GM04504 (cell line): Measurements from ENCODE around the gene ANAPC16.
"Not testable (repeated sequence)": the region's sequence is repeated elsewhere in the genome, so short reads cannot be mapped to it uniquely, and the experiment has no call there.

ENCODE experiments used
- DNase-seq: peaks from one replicate; pipeline ENCODE4 v3.0.0-alpha.2; 2012; ENCODE audit warnings: low read depth

Gene ANAPC16

DNA sequence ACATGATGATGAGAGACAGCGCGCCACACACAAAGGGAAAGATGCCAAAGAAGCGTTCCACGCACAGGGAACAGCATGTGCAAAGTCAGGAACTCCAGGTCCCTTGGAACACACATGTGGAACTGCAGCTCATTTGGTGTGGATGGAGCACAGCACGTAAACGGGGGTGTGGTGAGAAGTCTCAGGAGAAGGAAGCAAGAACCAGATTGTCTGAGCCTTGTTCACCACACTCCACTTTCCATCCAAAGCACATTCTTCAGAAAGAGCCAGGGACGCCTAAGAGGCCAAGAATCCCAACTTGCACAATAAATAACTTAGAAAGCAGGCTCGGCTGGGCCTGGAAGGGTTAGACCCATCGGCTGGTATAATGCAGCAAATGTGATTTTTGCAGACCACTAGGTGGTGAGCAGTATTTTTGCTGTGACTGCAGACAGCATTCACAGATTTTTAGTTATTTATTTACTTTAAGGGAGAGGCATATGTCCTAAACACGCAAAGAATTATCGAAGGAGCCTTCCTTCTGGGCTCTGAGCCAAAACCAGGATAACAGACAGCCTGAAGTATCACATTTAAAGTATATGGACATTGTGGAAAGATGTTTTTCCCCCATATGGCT, 28.1 kb downstream of the ANAPC16 start:
- DNase-seq, result peak; percentile 83

DNA sequence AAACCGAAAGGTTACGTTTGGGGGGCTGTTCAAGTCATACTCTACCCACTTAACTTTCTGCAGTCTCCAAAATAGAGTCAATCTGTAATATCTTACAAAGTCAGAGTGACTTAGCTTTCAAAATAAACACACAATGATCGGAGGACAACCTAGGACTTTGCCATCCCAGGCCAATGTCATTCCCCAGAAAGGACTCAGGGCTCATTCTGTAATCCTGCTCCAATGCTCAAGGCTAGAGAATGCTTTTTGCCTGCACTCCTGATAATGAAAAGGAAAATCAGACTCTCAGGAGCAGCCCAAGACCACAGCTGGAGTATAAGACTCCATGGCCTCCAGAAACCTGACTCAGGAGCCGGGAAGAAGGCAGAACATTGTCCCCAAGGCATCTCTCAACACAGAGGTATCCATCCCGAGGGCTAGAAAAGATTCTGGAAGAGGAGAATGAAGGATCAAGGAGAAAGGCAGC, 28.8 kb downstream of the ANAPC16 start:
- no peak for DNase-seq

DNA sequence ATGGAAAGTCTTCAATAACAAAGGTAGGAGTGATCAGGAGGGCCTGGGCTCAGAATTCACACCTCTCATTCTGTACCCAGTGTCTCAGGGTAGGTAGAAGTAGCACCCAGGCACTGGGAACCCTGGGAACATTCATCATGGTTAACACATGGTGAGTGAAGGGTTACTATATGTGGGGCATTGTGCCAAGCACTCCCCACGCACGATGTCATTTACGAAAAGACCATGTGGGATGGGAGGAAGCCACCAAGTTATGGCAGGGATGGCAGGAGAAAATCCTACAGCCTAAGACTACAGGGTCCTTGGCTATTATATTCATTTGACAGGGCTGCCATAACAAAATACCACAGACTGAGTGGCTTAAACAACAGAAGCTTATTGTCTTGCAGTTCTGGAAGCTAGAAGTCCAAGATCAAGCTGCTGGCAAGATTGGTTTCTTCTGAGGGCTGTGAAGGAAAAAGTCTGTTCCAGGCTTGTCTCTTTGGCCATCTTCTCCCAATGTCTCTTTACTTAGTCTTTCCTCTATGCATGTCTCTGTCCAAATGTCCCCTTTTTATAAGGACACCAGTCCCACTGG, 30.2 kb downstream of the ANAPC16 start:
- no peak for DNase-seq

DNA sequence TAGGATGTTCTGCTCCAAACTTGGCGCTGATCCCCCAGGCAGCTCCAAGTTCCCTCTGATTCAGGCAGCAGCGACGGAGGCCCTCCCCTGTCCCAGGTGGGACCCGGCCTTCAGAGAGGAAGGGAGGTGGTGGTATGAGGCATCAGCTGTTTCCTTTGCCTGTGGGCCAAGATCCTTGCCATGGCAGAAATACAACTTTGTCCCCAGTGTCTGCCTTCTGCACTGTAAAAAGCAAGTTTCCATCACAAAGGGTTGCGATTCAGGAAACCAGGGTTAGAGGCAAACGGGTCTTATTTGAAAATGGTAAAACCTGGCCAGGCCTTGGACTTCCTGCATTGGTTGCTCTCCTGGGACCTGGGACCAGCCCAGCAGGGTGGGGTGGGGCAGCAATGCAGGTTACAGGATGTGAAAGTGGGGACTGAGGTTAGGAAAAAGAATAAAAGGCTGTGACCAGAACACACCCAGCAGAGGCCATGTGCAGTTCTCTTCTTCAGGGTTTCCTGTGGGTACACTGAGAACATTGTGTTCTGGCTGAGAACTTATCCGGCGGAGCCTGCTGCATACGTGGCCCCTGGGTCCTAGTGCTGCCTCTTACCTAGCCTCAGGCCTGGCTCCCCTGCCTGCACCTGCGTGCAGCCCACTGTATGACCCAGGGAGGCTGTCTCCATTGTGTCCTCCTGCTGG, 32.8 kb downstream of the ANAPC16 start:
- DNase-seq, result no peak

DNA sequence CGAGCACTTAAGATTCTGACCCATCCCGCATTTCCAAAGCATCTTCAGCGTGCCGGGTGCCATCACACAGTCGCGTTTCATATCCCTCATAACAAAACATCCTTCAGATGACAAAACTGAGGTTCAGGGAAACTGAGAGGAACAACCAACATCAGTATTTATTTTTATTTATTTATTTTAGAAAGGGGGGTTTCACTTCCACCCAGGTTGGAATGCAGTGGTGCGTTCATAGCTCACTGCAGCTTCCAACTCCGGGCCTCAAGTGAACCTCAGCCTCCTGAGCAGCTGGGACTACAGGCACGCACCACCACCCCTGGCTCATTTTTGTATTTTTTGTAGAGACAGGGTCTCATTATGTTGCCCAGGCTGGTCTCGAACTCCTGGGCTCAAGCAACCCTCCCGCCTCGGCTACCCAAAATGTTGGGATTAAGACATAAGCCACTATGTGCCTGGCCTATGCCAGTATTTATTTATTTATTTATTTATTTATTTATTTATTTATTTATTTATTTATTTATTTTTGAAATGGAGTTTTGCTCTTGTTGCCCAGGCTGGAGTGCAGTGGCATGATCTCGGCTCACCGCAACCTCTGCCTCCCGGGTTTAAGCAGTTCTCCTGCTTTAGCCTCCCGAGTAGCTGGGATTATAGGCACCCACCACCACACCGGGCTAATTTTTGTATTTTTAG, 33.5 kb downstream of the ANAPC16 start:
- not testable (repeated sequence) for DNase-seq

DNA sequence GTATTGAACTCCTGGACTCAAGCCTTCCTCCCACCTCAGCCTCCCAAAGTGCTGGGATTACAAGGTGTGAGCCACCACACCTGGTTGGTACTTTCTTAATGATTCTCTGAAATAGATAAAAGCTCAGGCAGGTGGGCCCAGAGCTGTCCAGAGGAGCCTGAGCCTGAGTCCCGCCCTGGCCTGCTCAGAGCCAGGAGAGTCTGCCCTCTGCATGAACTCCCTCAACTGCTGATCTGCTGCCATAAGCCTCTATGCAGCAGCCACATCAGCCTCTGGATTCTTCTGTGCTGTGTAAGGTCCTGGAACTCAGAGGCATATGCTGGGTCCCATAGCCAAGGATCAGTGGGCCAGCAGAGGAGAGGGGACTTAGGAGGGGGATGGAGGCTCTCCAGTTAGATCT, 34.9 kb downstream of the ANAPC16 start:
- peak; percentile 72 for DNase-seq

DNA sequence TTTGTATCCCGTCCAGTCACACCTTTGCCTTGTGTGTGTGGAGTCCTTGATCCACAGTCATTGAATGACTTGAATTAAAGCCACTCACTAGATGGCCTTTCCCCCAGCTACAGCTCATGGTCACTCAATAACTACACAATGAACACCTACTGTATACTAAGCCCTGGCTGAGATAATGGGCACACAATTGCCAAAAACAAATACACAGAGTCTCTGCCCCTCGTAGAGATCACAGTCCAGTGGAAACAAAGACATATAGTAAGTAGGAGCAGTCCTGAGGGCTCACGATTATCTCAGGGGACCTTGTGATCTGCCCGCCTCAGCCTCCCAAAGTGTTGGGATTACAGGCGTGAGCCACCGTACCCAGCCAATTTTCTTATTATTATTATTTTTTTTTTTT, 35.8 kb downstream of the ANAPC16 start:
- no peak for DNase-seq

DNA sequence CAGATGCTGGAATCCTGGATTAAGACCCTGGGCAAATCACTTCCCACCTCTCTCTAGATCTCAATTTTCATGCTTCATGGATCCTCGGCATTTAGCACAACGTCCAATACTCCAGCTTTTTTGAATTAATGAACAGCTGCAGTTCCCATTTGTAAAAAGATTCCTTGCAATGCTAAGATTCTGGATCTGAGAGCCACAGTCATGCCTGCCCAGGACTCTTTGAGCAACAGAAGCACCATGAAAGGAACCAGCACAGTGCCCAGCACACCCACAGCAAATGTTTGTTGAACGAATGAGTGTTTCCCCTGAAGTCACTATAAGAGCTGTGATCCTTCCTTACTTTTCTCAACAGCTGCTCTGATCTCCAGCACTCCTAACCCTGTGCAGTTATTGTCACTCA, 37.2 kb downstream of the ANAPC16 start:
- no peak for DNase-seq

DNA sequence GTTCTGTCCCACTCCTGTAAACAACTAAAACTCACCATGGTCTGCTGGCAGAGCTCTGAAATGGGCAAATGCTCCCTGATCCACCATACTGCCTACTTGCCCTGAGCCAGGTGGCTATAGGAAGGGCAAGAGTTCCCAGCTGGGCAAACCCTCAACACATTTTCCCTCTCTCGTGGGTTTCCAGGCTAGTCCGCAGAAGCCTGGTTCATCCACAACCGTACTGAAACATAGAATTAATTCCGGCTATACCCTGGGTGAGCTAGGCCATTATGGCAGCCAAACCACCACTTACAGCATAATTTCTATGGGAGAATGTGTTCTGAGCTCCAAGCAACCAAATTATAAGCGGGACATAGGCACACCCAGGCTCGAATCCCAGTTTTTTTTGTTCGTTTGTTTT, 37.8 kb downstream of the ANAPC16 start:
- DNase-seq, result no peak

DNA sequence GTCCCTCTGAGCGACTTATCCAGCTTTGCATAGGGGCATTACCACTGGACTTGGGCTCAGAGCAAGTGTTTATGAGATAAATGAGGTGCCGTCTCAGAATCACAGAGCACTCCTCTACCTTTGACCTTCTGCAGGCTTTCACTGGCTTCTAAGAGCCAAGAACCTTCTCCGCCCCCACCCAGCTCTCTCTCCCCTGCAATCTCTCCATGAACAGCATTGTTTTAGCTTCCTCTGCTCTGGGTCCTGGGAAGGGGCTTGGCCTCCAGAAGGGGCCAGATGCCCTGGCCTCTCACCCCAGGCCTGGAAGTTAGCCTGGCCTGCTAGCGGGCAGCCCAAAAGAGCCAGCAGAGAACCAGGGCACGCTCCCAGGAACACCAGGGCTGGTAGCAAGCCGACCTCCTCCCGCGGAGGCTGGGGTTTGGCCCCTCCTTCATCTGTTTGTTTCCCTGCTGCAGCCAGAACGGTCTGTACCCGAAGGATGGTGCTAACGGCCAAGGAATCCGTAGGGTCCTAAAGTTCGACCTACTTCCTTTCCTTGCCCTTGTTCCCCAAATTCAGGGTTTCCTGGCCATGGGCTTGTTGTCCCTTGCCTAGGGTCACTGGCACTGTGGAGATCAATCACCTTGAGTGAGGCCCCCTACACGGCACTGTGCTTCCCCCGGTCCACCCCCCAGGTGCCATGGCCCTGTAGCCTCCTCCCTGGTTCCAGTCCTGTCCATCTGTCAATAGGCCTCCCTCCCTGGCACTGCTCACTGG, 39.2 kb downstream of the ANAPC16 start:
- no peak for DNase-seq

DNA sequence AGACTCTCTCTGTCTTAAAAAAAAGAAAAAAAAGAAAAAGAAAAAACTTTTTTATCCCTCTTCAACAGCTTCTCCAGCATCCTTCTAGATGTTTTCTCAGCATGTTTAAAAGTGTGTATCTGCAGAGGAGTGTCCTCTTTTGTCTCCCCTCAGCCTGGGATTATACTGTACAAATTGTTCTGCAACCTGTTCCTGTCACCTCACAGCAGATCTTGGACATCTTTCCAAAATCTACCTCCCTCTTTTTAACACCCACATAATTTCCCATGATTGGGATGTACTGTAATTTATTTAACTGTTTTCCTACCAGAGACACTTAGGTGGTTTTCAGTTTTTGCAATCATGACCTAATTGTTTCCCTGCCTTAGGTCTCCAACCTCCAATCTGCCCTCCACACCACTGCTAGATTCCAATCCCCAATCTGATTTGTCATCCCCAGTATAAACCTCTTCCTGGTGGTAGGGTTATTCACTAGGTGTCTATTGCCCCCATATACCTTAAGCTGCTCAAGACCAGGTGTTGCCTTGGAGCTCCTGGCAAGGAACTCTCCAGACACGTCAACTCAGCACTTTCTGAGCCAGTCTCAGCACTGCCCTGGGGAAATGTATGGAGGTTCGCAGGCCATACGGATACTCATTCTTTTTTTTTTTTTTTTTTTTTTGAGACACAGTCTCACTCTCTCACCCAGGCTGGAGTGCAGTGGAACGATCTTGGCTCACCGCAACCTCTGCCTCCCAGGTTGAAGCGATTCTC, 40.3 kb downstream of the ANAPC16 start:
- no peak for DNase-seq

DNA sequence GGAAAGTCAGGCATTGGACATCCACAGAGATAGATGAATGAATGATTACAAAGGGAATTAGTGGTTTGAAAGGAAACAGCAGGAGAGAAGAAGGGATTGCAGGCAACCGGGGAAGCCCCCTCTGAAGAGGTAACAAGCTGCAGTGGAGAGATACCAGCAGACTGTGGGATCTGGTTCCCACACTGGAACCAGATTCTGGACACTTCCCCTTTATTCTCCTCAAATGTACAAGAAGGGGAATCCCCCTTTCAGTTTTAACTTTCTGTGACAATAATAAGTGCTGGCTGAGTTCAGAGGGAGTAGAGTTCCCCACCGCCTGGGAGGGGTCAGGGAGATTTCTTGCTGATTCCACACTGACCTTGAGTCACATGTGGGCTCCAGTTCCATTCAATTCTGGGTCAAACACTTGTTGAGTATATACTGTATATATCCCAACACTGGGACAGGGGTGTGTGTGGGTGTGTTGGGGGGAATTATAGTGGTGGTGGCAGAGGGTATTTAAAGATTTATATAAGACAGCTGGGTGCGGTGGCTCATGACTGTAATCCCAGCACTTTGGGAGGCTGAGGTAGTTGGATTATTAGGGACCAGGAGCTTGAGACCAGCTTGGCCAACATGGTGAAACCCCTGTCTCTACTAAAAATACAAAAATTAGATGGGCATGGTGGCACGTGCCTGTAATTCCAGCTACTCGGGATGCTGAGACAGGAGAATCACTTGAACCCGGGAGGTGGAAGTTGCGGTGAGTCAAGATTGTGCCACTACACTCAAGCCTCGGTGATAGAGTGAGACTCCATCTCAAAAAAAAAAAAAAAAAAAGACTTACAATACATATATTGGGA, 41.5 kb downstream of the ANAPC16 start:
- DNase-seq, result no peak

DNA sequence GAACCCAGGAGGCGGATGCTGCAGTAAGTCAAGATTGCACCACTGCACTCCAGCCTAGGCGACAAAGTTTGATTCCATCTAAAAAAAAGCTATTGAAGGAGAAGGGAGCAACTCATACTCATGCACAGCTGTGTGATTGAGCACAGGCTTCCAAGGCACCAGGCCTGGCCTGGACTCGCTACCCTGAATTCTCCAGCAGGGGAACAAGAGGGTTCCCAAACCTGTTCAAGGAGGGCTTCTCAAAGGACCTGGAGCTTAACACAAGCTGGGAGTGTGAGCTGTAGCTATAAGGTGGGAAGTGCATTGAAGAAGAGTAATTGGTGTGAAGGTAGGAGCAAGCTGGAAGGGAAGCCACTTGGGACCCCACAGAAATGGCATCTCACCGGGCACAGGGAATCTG, 42.8 kb downstream of the ANAPC16 start:
- DNase-seq, result no peak

DNA sequence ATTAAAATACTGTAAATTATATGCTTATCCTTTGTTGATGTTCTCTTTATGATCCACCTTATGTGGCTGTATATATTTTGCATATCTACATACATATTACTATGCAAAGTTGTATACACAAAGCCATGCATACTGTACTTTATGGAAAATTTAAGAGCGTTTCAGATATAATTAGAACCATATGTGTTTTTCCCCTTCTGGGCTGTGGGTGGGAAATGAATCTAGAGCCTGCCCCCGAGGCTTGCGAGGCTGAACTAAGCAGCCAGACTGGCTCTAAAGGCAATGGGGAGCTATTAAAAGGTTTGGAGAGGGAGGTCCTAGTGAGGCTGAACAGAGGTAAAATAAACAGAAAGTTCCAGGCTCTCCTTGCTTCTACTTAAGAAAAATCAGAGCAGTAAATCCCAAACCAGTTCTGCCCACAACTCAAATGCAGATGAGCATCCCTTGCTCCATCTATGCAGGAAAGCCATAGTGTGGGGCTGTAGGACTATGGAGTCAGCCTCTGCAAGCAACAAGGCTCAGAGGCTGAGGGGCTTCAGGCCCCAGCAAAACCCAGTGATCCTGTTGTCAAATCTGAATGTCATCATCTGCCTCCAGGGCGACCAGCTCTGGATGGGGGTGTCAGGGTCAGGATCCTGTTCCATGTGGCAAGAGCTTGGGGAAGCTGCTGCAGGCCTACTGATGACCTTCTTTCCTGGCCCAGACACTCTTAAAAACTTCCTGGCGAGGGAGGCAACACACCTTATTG, 43.9 kb downstream of the ANAPC16 start:
- DNase-seq, result no peak

DNA sequence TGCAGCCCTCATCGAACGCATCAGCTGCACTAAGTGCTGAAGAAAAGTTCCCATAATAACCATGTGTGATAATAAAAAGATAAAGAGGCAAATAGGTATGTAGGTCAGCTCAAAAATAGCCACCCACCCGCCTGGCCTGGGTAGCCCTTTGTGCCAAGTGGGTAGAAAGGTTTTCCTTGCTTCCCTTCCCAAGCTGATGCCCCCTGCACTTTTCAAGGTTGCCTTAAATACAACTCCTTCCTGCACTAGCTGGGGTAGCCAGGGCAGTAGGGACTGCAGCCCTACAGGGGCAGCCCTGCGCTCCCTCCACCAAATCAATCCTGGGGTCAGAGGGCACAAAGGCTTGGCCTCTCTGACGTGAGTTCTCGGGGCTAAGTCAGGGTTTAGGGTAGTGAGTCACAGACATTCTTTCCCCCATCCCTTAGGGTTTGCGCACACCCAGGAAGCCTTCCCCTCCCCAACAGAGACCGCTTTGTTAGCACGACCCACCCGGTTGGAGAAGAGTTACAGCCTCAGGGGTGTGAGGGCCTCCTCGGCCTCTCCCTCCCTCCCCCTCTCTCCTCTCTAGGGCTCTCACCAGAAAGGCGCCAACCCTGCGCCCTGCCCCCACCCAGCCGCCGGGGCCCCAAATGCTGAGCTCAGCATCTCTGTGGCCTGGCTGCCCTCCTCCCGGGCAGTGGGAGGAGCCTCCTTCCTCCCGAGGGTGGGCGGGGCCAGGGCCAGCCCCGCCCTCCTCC, 44.6 kb downstream of the ANAPC16 start:
- no peak for DNase-seq

DNA sequence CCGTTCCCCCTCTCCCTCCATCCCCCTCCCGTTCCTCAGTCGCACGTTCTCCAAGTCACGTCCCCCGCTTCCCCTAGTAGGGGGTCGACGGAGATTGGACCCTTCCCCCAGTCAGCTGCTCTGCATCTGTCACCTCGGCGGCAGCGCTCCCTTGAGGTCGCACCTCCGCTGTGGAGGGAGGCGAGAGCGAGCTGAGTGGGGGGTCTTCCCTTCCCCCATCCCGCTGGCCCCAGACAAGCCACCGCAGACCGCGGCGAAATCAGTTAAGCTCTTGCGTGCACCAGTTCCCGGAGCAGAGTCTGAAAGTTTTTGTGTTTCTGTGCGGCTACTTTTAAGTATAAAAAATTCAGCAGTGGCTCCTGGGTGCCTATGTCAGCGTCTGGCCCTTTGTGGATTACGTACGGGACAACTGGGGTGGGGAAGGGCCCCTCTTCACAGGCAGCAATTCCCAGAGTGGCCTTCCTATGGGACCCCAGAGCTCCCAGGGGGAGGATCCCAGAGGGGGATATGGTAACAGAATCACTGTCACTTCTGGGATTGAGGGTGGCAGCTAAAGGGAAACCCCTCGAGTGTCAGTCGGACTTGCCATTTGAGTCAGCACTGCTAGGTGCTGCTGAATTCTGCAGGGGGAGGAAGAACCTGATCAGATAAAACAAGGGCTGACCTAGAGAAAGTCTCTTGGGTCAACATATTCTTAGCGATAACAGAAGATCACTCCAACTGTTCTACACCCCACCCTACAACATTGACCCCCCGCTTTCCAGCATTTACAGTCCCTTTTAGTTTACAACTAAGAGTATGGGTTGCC, 45.4 kb downstream of the ANAPC16 start:
- DNase-seq, result no peak

DNA sequence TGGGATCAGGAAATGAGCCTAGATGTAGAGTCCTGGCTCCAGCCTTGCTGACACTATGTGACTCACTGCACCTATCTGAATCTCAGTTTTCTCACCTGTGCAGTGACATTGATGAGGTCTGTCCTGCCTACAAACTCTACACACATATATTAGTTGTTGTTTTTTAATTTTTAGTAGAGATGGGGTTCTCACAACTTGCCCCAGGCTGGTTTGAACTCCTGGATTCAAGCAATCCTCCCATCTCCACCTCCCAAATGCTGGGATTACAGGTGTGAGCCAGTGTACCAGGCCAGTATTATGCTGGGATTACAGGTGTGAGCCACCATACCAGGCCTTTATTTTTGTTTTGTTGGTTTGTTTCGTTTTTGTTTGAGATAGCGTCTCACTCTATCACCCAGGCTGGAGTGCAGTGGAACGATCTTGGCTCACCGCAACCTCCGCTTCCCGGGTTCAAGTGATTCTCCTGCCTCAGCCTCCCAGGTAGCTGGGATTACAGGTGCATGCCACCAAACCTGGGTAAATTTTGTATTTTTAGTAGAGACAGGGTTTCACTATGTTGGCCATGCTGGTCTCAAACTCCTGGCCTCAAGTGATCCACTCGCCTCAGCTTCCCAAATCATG, 46.1 kb downstream of the ANAPC16 start:
- DNase-seq, result no peak
